ENCODE data around the gene CKLF.
"Not testable (repeated sequence)": the region's sequence is repeated elsewhere in the genome, so short reads cannot be mapped to it uniquely, and the experiment has no call there.

CKLF gene

DNA sequence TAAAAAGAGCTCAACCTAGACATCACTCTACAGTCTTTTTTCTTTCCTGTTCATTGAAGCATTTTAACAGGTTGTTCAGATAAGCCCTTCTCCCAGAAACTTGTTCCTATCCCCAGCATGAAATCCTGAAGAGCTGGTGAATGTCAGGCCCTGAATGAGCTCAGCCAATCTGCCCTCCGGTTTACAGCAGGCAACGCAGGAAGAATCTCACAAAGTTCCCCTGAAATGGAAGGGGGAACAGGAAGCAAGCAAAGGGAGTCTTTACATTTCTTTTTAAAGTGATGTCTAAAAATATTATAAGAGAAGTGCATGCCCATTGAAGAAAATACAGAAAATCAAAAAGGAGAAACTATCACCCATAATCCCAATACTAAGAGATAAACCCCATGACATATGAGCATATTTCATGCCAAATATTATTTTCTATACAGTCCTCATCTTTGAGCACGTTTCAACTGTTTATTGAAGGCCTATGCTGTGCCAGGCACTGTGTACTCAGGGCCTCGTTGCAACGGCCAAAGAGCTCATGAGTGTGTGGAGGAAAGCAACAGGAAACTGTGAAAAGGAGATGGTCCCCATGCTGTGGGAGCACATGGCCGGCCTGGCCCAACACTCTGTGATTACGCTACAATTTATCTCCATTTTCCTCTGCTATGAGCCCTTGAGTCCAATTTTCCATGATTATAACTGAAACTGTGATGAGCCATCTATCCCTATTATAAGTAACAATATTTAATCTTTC, 8.2 kb upstream of the CKLF start:
- no peak for DNase-seq

DNA sequence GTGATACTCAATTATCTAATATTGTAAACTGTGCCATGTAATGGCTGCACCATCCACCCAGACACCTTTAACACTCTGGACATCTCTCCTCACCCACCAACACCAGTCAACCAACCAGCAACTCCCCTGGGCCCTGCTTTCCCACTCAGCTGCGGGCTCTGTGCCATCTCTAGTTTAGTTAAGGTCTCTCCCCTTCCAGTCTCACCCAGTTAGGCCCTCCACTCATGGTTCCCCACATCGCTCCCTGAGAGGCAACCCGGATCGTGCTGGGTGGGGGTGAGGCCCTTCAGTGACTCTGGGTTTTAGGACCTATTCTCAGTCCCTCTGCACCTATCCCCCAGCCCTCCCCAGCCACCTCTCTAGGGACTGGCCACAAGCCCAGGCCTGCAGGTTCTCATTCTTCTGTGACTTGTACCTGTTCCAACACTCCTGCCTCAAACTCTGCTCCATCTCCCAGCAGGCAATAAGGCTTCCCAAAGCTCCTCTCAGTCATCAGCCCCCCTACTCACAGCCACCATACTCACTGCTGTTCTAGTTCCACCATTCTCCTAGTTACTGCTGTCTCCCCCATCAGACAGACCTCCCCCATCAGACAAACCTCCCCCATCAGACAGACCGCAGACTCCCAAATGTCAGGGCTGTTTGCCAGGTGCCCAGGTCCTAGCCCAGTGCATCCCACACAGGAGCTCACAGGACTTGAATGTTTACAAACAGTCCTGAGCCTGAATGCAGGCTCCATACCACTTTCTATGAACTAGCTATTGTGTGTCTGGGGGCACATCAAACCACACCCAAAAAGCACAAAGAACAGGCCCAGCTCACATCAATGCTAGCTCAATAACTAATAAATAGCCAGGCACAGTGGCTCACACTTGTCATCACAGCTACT, 5.0 kb upstream of the CKLF start:
- DNase-seq: no peak

DNA sequence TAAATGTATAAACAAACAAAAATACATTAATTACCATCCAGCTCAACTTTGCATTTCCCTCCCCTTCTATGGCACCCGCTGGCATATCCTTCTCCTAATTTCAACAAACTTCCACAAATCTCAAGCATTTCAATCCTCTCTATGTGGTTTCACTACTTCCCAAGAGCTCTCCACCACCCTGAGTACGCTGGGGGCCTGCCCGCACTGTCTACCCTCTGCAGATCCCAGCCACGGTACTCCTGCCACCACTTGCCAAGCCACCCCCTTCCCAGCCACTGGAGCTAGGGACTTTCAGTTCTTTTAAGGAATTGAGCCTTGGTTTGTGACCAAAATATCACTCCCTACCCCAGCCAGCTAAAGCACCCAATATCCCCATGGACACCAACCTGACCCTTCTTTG, 4.3 kb upstream of the CKLF start:
- no peak for DNase-seq

DNA sequence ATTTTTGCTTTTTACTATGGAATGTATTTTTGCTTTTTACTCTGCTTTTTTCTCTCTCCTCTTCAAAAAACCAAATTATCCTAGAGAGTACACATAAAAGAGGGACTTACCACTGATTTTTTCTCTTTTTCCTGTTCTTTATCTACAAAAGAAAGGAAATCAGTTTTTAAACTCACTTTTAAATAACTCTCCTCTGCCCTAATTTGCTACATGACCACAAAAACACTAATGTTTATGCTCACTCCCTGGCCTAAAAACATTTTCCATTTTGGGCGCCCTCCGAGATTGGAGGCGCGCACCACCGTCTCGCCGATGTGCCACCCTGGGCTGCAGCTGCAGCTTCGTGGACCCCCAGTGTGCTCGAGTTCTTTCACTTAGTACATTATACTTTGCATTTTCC, 3.5 kb upstream of the CKLF start:
- DNase-seq: no peak

DNA sequence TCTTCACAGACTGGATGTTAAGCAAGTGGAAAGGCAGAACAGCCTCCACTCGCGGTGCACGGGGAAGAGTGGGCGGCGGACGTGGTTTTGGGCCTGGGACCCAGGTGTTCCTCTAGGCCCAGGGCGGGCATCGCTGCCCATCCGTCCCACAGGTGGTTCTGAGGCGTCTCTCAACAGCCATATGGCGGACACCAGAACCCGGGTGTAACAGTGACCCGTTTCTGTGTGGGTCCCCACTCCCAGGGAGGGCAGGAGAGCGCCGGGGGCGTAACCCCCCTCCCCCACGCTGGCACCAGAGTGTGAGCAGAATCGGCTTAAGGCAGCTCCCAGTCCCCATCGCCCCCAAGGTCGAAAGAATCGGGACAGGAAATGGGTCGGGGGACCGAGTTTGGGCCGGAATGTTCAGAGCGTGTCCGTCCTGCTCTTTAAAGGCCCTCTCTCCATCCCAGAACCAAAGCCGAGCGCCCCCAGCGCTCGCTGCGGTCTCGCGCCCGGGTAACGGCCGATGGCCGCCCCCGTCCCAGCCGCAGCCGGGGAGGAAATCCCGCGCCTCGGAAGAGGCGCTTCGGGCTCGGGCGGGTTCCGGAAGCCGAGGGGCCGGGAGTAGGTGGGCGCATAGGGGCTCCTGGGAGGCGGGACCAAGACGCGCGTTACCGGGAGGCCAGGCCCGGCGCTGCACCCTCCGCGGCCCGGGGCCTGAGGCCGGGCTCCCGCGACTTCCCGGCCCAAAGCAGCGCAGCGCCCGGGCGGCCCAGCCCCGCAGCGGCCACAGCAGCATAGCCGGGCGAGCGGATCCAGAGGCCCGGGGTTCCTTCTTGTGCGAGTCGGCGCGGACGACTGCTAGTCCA, 2.9 kb upstream of the CKLF start, which contains the start of gene TK2:
Gene TK2, minus strand, starts transcription at position 839 of the 848 bp plus-strand sequence. Its CDS starts 61 bp downstream, at position 778.
- peak; percentile 68 for DNase-seq

DNA sequence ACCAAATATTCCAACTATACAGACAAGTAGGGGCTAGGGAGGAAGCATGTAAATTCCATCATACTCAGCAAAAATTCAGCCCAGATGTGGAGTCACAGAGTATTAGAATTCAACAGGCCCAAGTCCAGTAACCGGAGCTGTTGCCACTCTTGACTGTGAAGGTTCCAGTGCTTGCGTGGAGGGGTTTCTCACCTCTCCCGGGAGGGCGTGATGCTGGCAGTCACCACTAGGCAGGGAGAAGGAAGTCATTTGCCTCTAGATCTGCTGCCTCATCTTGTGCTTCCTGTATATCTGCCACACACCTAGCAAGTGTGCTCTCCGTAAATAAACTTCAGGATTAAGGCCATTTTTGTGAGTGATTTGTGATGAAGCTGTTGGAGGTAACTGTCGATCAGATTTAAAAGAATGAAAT, 1.0 kb upstream of the CKLF start:
- DNase-seq: peak; percentile 60

DNA sequence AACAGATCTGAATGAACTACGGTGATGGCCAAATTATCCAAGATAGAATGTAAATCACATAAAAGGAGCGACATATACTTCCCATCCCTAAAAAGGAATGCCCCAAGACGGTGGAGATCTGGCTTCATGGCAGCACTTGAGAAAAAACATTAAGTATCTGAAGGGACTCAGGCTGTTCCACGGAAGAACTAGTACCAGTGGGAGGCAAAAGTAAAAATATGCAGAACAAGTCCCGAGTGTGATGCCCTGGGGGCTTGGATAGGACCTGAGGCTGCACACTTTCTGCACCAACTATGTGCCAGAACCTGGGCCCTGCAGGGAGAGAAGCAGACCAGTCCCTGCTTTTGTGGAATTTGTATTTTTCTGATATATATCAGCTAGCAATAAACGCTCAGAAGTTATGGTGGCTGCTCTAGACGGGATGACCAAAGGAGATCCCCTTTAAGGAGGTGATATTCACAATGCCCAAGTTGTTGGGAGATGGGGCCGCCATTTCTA, 539 bp upstream of the CKLF start:
- no peak for DNase-seq

DNA sequence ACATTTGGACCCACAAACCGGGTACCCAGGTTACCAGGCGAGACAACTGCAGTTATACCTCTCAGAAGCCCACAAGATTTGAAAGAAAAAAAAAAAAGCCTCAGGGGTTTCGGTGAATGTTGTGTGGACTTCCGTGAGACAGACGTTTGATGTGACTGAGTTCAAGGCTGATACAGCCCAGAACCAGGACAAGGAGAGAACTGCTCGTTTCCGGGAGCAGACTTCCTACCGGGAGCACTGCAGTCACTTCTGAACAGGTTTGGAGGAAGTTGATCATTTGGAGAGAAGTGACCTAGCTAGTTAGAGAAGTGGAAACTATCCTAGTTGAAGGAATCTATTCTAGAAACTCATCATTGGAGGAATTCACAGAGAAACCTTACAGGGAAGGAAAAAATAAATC, 847 bp downstream of the CKLF start:
- DNase-seq: no peak

DNA sequence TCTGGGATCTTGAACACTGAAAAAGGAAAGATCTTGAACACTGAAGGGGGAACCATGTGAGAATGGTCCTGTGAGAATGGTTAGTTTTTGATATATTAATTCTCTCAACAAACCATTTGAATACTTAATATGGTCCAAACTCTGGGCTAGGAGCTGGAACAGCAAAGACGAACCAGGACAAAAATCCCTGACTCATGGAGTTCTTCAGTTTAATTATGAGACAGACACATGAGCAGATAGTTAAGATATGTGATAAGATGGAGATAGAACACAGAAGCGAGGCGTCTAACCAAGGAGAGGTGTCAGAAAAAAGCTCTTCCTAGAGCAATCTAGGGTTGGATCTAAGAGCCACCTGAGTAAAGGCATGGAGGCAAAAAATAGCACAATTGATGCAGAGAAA, 1.6 kb downstream of the CKLF start:
- no peak for DNase-seq

DNA sequence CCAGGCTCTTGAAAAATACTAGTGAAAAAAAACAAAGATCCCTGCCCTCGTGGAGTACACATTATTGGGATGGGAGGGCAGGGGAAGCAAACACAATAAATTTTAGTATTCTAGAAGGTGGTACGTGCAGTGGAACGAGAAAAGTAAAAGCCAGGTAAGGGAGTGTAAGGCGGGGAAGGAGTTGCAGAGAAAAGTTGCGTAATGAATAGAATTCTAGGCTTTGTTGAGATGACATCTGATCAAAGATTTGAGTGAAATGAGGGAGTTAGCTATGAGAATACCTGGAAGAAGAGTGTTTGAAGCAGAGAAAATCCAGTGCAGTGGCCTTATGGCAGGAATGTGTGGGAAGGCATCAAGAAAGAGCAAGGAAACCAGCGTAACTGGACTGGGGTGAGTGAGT, 2.1 kb downstream of the CKLF start:
- DNase-seq: no peak

DNA sequence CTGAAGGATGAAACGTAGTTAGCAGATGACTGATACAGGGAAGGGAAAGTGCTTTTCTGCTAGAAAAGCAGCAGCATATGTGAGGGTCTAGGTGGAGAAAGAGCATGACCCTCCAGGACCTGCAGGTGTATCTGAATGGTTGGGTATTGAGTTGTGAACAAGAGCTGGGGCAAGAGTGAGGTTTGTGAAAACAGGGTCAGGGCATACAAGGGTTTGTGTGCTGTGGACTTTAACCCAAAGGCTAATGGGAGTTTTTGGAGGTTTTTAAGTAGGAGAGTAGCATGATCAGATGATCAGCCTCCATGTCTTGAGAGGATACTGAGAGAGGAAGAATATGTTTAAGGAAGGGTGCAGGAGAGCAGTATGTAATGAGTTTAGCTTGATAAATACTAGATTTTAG, 7.7 kb downstream of the CKLF start:
- no peak for DNase-seq

DNA sequence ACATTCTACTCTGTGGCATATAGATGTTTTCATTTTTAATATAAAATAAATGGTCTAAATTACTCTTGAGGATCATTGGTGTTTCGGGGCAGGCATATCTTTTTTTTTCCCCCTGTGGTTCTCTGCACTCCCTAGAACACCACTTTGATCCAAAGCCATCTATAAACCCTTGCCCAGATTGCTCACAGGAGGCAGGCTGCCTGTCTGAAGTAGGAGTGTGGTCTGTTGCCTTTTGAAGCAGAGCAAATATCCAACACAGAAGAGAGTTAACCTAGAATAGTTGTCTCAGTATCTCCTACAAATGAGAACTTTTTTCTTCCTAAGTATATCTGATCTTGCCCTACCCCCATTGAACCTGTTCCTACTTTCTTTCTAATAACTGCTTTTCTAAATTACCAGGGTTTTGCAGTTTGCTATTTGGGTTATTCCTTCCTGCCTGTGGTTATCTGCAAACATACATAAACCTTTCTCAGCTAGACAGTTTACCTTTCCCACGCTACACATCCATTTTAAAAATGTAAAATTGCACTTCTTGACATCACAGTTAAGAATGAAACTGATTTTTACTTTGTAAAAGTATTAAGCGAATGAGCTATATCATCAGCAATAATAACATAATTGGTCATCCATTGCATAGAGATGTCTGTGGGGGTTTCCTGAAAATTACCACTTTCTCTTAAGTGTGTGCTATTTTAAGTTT, 9.2 kb downstream of the CKLF start:
- DNase-seq: no peak

DNA sequence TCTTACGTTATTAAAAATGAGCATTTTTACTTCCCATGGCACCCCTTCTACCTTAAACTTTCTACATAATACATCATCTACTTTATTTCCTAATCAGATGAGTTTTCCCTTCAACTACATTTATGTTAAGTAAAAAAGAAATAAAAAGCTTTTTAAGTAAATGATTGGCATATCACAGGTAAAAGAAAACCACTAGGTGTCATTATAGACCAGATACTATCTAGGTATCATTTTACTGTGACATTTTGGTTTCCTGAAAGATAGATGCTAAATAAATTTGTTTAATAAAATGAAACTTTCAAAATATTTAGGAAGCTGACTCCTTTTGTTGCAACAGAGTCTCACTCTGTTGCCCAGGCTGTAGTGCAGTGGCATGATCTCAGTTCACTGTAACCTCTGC, 10.0 kb downstream of the CKLF start:
- no peak for DNase-seq

DNA sequence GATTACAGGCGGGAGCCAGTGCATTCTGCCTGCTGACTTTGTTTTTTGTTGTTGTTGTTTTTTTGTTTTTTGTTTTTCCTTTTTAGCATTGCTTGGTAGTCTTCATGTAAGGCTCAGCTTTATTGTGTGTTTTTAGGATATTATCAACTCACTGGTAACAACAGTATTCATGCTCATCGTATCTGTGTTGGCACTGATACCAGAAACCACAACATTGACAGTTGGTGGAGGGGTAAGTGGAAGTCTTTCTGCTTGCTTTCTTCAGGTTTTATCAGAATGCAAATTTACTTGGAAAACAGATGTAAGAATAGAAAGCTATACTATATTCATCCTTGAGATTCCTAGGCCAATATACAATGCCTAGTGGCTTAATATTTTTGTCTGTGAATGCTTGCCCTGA, 10.6 kb downstream of the CKLF start:
- no peak for DNase-seq

DNA sequence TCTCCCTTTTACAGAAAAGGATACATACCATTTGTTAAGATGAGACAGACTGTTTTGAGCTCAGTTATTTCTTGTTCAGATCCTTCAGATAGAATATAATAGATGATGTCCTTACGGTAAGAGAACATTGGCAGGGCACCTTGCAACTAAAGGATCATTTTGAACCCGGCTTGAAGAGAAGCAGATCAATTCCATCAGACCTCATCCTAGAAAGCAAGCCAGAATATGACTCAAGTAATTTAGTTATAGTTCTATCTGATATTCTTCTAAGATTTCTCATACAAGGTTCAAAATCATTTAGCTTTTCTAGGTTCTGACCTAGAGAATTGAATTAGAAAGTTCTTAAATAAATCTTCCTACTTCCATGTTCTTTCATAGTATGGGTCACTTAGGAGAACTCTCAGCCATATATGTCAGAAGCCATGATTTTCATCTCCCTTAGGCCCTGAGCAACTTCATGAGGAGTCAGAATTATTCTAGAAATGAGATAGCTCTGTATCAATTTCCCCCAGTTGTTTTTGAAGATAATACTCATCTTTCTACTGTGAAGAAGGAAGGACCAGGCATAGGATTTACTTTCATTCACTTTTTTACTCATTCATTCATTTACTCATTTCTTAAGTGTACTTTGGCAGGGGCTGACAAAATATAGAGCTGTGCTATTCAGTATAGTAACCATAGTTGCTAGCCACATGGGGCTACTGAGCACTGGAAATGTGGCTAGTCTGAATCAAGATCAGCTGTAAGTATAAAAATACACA, 11.4 kb downstream of the CKLF start:
- no peak for DNase-seq

DNA sequence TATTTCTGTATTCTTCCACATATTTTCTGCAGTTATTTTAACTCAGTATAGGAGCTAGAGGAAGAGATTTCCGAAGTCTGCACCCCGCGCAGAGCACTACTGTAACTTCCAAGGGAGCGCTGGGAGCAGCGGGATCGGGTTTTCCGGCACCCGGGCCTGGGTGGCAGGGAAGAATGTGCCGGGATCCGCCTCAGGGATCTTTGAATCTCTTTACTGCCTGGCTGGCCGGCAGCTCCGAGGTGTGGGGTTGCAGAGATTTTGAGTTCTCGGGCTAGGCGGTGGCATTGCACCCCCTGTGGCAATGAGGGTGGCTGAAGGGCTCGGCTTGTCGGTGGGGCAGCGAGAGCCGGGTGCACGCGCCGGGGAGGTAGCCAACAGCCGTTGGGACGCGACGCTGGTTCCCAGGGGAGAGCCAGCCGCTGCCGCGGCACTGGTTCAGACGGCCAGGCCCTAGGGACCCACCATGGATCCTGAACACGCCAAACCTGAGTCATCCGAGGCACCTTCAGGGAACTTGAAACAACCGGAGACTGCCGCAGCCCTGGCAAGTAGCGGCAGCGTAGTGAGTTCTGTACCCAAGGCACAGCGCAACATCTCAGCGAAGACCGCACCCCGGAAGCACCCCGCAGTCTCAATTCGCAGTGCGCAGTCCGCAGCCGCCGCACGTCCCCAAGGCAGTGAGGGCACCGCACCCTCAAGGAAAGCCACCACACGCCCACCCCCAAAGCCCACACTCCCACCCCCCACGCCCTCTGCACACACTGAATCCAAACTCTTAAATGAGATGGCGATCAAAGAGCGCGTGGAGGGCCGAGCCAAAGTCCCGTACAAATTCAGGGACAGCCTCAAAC, 13.9 kb downstream of the CKLF start, which contains the start of gene CMTM1:
Gene CMTM1, plus strand, starts transcription at position 389 of the 851 bp plus-strand sequence. Its CDS starts 75 bp downstream, at position 464.
- DNase-seq: no peak

DNA sequence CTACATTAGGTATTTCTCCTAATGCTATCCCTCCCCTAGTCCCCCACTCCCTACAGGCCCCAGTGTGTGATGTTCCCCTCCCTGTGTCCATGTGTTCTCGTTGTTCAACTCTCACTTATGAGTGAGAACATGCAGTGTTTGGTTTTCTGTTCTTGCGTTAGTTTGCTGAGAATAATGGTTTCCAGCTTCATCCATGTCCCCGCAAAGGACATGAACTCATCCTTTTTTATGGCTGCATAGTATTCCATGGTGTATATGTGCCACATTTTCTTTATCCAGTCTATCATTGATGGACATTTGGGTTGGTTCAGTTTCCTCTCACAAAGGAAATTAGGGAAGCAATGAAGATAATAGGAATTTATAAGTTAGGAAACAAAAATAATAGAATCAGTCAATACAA, 14.9 kb downstream of the CKLF start:
- DNase-seq: not testable (repeated sequence)

DNA sequence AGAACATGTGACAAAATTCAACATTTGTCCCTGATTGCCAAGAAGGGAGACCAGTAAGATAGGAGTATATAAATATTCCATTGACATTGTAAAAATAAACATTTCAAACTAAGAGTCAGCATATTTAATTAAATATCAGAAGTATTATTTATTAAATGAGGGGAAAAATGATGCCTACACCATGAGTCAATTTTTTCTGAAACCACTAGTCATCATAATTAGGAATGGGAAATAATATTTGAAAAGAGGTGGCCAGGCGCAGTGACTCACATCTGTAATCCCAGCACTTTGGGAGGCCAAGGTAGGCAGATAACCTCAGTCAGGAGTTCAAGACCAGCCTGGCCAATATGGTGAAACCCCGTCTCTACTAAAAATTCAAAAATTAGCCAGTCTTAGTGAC, 16.0 kb downstream of the CKLF start:
- DNase-seq: no peak

DNA sequence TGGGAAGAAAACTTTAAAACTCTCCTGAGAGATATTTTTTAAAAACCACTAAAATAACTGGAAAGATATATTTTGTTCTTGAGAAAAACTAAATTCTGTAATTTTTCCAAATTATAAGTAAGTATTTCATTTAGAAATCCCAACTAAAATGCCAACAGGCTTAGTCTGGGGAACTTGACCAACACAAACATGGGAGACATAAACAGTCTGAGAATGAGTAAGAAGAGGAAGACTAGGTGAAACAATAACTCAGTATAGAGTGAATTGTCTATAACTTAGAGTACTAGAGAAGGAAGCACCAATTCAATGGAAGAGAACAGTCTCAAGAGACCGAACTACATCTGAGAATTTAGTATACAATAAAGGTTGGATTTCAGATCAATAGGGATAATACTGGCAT, 16.8 kb downstream of the CKLF start:
- DNase-seq: no peak

DNA sequence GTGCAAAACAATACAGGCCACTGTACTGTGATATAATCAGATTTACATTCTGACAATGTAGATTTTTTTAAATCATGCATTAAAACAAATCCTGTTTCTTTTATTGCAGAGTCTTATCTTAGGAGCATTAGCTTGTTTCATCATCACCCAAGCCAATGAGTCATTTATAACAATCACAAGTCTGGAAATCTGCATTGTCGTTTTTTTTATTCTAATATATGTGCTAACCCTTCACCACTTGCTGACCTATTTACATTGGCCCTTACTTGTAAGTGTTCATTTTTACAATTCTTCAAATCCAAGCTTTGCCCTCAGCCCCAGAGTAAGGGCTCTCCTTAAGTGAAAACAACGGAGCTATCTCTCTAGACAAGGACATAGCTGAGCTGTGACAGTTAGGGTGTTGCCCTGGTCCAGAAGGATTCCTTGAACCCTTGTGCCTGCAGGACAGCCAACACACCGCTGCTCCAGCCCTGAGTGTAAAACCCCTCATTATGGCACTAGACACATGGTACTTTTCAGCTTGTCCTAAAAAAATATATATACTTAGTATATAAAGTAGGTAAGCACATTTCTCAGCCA, 17.5 kb downstream of the CKLF start:
- no peak for DNase-seq
